ENCODE results near the gene ZNF385C. TPM values are rescaled to one million over a fixed set of nuclear protein-coding genes. Genes with fewer than 3 reads are reported as not detected.
A peak's percentile ranks its signal among the peaks of the same experiment; 100 is the strongest.

Gene ZNF385C
- total and polyA plus RNA-seq, 4 donors = 0.03 to 0.19 (median 0.06) TPM; not detected in 1

DNA sequence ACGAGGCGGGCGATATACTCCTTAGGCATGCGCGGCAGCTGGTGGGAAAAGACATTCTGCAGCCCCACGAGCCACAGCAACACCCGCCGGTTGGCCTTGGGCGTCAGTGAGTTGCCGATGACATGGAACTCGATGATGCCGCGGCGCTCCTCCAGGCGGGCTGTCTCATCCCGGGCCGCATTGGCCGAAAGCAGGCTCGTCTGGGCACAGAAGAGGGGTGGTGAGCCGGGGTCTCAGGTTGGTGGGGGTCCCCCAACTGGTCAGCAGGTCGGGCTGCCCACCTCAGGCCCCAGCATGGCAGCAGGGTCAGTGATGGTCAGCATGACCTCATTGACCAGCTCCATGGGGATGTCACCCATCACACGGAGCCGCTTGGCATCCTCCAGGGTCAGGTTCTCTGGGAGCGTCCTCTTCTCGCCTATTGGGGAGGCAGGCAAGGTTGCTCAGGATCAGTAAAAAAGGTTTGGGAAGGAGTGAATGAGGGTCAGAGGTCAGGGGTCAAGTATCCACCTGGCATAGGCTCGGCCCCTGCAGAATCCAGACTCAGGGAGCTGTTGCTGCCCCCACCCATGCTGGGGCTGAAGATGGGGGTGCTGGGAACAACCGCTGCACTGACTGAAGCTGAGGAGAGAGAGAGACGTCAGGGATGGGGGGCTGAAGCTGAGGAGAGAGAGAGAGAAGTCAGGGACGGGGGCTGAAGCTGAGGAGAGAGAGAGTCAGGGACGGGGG, 19.3 kb upstream of the ZNF385C start (continued):
- no peak for TF ChIP-seq RXRA (IDR thresholded peaks at IDR 0.05)
- TF ChIP-seq HNF4G (IDR thresholded peaks at IDR 0.05) = no peak

DNA sequence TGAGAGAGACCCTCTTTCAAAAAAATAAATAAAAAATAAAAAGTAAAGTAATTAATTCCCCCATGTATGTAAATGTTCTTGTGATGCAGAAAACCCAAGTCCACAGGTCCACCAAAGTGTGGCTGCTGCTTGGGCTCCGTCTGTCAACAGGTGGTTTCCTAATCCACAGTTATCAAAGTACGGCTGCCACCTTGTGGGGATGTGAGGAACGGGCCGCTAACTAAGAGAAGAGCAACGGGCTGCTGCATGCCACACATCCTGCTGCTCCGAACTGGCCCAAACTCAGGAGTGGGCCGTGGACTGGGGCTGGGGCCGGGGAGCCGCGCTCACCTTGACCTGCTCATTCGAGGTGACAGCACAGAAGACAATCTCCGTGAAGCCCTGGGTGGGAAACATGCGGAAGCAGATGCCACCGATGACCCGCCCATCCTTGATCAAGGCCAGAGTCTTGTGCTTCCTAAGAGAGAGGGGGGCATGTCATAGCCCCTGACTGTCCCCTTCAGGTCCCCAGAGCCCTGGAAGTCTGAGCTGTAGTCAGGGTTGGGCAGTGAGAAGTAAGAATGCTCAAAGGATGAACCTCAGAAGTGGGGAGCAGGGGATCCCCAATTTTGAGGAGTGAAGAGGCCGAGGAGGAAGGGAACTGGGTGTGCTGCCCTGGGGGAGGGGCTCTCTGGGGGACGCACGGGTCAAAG, 18.6 kb upstream of the ZNF385C start:
- no peak overlapping the region for H3K27ac ChIP-seq (ENCODE audit: low read depth in 1 of 2, low read length in 2 of 2)
- no peak overlapping the region for H3K9ac ChIP-seq (ENCODE audit: low read depth in 1 of 2, low read length in 2 of 2)
- peaks cover 0 to 13% (median 7%) of the 10 kb centered on the region in 4 donors for H3K36me3 ChIP-seq (ENCODE audit: control insufficient read depth in 4 of 4, insufficient read depth in 3 of 4, low read depth in 1 of 4, low read length in 3 of 4)
- H3K4me3 ChIP-seq (ENCODE audit: low read depth in 1 of 3, low read length in 3 of 3) = no peak overlapping the region
- peak; percentile 78 for DNase-seq (ENCODE audit: low spot score)
- no peaks in the 10 kb centered on the region for H3K27me3 ChIP-seq (ENCODE audit: control insufficient read depth in 4 of 4, insufficient read depth in 4 of 4, low read length in 3 of 4)
- no peaks in the 10 kb centered on the region for H3K9me3 ChIP-seq (ENCODE audit: control insufficient read depth in 4 of 4, low read length in 3 of 4)
- 33% methylated on average over 18 of the region's 18 CpGs for WGBS
- TF ChIP-seq, protein P1, sequence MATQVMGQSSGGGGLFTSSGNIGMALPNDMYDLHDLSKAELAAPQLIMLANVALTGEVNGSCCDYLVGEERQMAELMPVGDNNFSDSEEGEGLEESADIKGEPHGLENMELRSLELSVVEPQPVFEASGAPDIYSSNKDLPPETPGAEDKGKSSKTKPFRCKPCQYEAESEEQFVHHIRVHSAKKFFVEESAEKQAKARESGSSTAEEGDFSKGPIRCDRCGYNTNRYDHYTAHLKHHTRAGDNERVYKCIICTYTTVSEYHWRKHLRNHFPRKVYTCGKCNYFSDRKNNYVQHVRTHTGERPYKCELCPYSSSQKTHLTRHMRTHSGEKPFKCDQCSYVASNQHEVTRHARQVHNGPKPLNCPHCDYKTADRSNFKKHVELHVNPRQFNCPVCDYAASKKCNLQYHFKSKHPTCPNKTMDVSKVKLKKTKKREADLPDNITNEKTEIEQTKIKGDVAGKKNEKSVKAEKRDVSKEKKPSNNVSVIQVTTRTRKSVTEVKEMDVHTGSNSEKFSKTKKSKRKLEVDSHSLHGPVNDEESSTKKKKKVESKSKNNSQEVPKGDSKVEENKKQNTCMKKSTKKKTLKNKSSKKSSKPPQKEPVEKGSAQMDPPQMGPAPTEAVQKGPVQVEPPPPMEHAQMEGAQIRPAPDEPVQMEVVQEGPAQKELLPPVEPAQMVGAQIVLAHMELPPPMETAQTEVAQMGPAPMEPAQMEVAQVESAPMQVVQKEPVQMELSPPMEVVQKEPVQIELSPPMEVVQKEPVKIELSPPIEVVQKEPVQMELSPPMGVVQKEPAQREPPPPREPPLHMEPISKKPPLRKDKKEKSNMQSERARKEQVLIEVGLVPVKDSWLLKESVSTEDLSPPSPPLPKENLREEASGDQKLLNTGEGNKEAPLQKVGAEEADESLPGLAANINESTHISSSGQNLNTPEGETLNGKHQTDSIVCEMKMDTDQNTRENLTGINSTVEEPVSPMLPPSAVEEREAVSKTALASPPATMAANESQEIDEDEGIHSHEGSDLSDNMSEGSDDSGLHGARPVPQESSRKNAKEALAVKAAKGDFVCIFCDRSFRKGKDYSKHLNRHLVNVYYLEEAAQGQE (IDR thresholded peaks at IDR 0.05) = no peak
- no peak for TF ChIP-seq HNF4G (IDR thresholded peaks at IDR 0.05)
- TF ChIP-seq, protein P2, sequence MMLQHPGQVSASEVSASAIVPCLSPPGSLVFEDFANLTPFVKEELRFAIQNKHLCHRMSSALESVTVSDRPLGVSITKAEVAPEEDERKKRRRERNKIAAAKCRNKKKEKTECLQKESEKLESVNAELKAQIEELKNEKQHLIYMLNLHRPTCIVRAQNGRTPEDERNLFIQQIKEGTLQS (IDR thresholded peaks at IDR 0.05) = no peak
- peak; percentile 18 for TF ChIP-seq FOXA1 (IDR thresholded peaks at IDR 0.05)
- no peak for TF ChIP-seq NR2F2 (IDR thresholded peaks at IDR 0.05)
- peak; percentile 49 for TF ChIP-seq FOXA2 (IDR thresholded peaks at IDR 0.05)
- peak; percentile 62 to 69 for TF ChIP-seq HNF4A (conservative IDR thresholded peaks at IDR 0.05)
- TF ChIP-seq, protein P3, sequence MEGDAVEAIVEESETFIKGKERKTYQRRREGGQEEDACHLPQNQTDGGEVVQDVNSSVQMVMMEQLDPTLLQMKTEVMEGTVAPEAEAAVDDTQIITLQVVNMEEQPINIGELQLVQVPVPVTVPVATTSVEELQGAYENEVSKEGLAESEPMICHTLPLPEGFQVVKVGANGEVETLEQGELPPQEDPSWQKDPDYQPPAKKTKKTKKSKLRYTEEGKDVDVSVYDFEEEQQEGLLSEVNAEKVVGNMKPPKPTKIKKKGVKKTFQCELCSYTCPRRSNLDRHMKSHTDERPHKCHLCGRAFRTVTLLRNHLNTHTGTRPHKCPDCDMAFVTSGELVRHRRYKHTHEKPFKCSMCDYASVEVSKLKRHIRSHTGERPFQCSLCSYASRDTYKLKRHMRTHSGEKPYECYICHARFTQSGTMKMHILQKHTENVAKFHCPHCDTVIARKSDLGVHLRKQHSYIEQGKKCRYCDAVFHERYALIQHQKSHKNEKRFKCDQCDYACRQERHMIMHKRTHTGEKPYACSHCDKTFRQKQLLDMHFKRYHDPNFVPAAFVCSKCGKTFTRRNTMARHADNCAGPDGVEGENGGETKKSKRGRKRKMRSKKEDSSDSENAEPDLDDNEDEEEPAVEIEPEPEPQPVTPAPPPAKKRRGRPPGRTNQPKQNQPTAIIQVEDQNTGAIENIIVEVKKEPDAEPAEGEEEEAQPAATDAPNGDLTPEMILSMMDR (IDR thresholded peaks at IDR 0.05; ENCODE audit: low read depth, low read length, missing input control) = peak; percentile 93
- no peak for TF ChIP-seq EGR1 (IDR thresholded peaks at IDR 0.05; ENCODE audit: low read depth in 2 of 2)
- no peak for TF ChIP-seq MAX (IDR thresholded peaks at IDR 0.05)
- TF ChIP-seq TAF1 (conservative IDR thresholded peaks at IDR 0.05) = no peak
- no peak for TF ChIP-seq RXRA (IDR thresholded peaks at IDR 0.05)
- peak; percentile 89 to 93 for TF ChIP-seq RAD21 (IDR thresholded peaks at IDR 0.05)
- TF ChIP-seq SP1 (IDR thresholded peaks at IDR 0.05) = peak; percentile 9
- no peak for TF ChIP-seq YY1 (IDR thresholded peaks at IDR 0.05)
- TF ChIP-seq, protein P4, sequence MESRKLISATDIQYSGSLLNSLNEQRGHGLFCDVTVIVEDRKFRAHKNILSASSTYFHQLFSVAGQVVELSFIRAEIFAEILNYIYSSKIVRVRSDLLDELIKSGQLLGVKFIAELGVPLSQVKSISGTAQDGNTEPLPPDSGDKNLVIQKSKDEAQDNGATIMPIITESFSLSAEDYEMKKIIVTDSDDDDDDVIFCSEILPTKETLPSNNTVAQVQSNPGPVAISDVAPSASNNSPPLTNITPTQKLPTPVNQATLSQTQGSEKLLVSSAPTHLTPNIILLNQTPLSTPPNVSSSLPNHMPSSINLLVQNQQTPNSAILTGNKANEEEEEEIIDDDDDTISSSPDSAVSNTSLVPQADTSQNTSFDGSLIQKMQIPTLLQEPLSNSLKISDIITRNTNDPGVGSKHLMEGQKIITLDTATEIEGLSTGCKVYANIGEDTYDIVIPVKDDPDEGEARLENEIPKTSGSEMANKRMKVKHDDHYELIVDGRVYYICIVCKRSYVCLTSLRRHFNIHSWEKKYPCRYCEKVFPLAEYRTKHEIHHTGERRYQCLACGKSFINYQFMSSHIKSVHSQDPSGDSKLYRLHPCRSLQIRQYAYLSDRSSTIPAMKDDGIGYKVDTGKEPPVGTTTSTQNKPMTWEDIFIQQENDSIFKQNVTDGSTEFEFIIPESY (IDR thresholded peaks at IDR 0.05) = no peak
- TF ChIP-seq GABPA (IDR thresholded peaks at IDR 0.05 in 1 of 2, conservative IDR thresholded peaks at IDR 0.05 in 1 of 2) = no peak
- TF ChIP-seq JUND (IDR thresholded peaks at IDR 0.05) = no peak
- peaks cover 7 to 30% (median 22%) of the 10 kb centered on the region in 4 donors for H3K4me1 ChIP-seq (ENCODE audit: control insufficient read depth in 4 of 4, insufficient read depth in 4 of 4, low read length in 3 of 4)
